Measurements from ENCODE around the gene SSNA1.

- TF ChIP-seq POLR2A (IDR thresholded peaks at IDR 0.05; ENCODE audit: low read depth, low read length): no peak
- no peak for TF ChIP-seq POLR2AphosphoS5 (IDR thresholded peaks at IDR 0.05; ENCODE audit: low read depth, low read length)
- TF ChIP-seq TAF1 (IDR thresholded peaks at IDR 0.05; ENCODE audit: borderline replicate concordance, low read depth, low read length): no peak
These were observed 29.1 kb downstream of the SSNA1 start for GRCh38 chr9:137217276-137218211.
